ENCODE data around the gene CLDN5. TPM values are rescaled to one million over a fixed set of nuclear protein-coding genes. Genes with fewer than 3 reads are reported as not detected.

The CLDN5 gene
- total and polyA plus RNA-seq, 2 of the 8 experiments (the other 6 are each of a cell fraction or from before 2014, with no cell fraction given): 1.2 to 1.6 TPM

- TF ChIP-seq CEBPB (IDR thresholded peaks at IDR 0.05; ENCODE audit: low read depth, low read length): no peak
- no peak for TF ChIP-seq SIN3A (conservative IDR thresholded peaks at IDR 0.05 in 1 of 2, IDR thresholded peaks at IDR 0.05 in 1 of 2; ENCODE audit: low read depth in 1 of 2, low read length in 2 of 2)
- no peak for TF ChIP-seq NANOG (IDR thresholded peaks at IDR 0.05; ENCODE audit: insufficient read depth, low read depth, low read length, poor library complexity, severe bottlenecking)
- TF ChIP-seq CTCF (IDR thresholded peaks at IDR 0.05; ENCODE audit: control extremely low read depth in 1 of 3, insufficient read depth in 1 of 3, low read depth in 1 of 3, low read length in 3 of 3): no peak
- no peak for TF ChIP-seq BCL11A (IDR thresholded peaks at IDR 0.05; ENCODE audit: low read depth in 2 of 2, low read length in 2 of 2)
Measured at GRCh38 chr22:19497245-19497644, 27.0 kb downstream of the CLDN5 start (continued).

Data from H1 (cell line).